ENCODE results near the gene VPS37D.
"Not testable (repeated sequence)": the region's sequence is repeated elsewhere in the genome, so short reads cannot be mapped to it uniquely, and the experiment has no call there.

VPS37D gene

GRCh38 chr7:73667344-73668102 is at the start of gene VPS37D:
TSS of gene VPS37D (plus strand) at chr7:73667831. CDS start at chr7:73667959, 128 bp downstream.
- peak; percentile 84 to 85 for DNase-seq

- DNase-seq, result no peak
Measured at GRCh38 chr7:73618538-73618937, 49.1 kb upstream of the VPS37D start.

DNA sequence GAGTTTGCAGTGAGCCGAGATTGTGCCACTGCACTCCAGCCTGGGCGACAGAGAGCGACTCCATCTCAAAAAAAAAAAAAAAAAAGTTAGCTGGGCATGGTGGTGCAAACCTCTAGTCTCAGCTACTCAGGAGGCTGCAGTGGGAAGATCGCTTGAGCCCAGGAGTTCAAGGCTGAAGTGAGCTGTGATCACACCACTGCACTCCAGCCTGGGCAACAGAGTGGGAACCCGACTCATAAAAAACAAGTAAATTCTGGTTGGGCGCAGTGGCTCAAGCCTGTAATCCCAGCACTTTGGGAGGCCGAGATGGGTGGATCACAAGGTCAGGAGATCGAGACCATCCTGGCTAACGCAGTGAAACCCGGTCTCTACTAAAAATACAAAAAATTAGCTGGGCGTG is 48.2 kb upstream of the VPS37D start:
- not testable (repeated sequence) for DNase-seq

- DNase-seq, result no peak
Measured at GRCh38 chr7:73621168-73622063, 46.2 kb upstream of the VPS37D start.

- DNase-seq, result no peak
Measured at GRCh38 chr7:73622527-73622908, 45.1 kb upstream of the VPS37D start.

DNA sequence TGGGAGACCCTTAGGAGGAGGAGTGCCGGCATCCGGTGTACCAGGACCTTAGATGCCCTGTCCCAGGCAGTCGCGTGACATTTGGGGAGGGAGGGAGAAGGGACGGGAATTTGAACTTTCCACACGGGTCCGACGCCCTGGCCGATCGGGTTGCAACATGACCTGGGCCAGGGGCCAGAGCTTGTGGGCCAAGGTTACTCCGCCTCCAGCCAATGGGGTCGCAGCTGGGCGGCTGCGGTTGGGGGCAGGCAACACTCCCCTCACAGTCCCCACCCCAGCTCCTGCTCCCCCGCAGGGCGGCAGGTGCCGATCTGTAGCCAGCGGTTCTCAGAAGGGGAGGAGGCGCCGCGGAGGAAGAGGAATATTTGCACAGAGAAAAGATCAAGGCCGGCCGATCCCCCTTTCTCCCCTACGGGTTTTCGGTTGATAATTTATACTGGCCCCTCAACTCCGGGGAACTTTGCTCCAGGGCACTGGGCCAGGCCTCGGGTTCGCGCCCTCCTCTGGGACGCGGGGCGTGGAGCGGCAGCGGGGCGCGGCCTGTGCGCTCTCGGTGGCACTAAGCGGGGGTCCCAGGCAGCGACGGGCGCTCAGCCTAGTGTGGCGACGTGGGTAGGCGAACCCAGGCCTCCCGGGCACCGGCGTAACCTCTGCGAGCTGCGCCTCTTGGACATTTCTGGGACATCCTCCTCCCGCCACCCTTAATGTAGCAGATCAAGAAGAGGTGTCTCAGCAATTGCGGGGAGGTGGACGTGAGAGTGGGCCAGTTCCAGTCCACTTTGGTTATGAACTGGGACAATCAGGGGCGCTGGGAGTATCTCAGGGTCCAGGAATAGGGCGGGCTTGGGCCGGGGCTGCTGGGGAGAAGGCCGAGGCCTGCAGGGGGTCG is 44.5 kb upstream of the VPS37D start:
- DNase-seq, result no peak

DNA sequence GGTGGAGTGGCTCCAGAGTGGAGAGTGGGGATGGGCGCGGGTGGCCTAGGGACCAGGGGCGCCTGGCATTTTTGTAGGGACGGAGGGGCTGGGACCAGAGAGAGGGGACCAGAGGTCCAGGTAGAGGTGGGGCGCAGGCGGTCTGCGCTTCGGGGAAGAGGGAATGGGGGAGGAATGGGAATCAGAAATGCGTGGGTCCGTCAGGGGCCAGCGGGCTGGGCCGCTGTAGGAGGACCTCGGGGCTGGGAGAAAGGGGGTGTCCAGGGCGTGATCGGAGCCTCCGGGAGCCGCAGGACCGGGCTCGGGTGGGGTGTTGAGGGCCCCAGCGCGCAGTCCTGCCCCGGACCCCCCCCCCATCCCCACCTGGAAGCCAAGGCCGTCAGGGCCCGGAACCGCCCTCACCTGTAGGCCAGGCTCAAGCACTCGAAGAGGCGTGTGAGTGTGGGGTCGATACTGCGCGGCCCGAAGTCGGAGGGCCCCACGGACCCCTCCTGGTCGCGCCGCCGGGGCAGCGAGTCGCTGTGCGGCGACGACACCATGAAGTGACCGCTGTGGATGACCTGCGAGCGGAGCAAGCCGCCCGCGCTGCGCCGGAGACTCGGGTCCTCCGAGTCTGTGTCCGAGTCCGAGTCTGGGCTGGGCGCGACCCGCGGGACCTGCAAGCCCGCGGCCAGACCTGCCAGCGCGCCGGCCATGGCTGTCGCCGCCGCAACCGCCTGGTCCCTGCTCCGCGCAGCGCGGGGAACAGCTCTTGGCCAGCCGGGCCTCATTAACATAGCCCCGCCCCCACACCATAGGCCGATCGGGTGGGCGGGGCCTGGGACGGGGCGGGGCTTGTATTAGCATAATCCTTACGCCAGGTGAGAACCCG is 43.6 kb upstream of the VPS37D start, which contains the start of gene MLXIPL:
MLXIPL (minus strand) TSS at position 725 of the 871 bp plus-strand sequence; CDS start at position 695, 30 bp downstream.
- DNase-seq, result peak; percentile 89 to 93

DNA sequence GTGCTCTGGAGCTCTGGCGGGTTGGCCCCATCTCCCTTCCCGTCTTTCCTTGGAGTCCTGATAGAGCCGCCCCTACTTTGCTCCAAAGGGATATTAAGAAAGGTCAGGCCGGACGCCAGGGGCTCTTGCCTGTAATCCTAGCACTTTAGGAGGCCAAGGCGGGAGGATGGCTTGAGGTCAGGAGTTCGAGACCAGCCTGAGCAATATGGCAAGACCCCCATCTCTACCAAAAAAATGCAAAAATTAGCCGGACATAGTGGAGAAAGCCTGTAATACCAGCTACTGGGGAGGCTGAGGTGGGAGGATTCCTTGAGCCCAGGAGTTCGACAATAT is 43.0 kb upstream of the VPS37D start:
- no peak for DNase-seq

DNA sequence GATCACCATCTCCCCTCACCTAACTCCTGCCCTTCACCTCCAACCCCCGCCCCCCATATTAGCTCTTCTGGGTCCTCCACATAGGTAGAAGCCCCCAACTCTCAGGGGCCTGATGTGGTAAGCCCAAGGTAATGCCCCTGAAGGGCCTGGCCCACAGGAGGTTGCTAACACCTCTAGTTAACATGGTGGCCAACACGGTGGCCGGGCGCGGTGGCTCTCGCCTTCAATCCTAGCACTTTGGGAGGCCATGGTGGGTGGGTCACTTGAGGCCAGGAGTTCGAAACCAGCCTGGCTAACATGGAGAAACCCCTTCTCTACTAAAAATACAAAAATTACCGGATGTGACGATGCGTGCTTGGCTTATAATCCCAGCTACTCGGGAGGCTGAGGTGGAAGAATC is 42.4 kb upstream of the VPS37D start:
- no peak for DNase-seq

GRCh38 chr7:73626814-73627213 is 40.8 kb upstream of the VPS37D start:
- DNase-seq, result no peak

- DNase-seq, result no peak
Measured at GRCh38 chr7:73628504-73628903, 39.1 kb upstream of the VPS37D start.

- no peak for DNase-seq
Measured at GRCh38 chr7:73631558-73631957, 36.1 kb upstream of the VPS37D start.

- no peak for DNase-seq
Measured at GRCh38 chr7:73633323-73633722, 34.3 kb upstream of the VPS37D start.

DNA sequence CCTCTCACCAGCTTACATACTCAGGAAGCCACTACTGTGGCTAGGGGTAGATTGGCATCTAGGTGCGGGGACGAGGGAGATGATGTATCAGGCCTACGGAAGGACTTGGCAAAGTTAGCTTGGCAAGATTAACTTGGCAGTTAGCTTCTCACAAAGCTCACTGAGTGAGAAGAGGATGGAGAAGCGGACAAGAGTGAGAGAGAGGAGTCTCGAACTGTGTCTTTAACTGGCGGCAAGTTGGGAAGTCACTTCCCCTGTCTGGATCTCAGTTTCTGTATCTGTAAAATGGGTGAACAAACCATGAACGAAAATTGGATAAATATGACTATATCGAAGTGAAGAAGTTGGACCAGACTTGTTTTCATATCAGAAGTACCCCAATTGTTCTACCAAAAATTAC is 33.8 kb upstream of the VPS37D start:
- DNase-seq, result no peak

GRCh38 chr7:73635428-73636200 is 32.0 kb upstream of the VPS37D start:
- DNase-seq, result no peak

- DNase-seq, result no peak
Measured at GRCh38 chr7:73638911-73639310, 28.7 kb upstream of the VPS37D start.

DNA sequence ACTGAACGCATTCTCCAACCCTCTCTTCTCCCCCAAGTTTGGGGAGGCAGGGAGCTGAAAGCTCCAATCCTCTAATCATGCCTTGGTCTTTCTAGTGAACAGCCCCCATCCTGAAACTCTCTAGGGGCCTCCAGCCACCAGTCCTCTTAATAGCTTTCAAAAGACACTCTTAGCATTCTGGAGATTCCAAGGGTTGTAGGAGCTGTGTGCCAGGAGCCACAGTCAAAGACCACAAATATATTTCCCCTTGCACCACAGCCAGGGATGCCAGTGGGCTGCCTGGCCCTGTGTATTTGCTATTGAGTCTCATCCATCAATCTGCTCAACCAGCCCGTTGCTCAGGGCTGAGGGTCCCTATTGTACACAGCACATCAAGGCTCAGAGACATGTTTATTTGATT is 24.8 kb upstream of the VPS37D start:
- DNase-seq, result no peak

DNA sequence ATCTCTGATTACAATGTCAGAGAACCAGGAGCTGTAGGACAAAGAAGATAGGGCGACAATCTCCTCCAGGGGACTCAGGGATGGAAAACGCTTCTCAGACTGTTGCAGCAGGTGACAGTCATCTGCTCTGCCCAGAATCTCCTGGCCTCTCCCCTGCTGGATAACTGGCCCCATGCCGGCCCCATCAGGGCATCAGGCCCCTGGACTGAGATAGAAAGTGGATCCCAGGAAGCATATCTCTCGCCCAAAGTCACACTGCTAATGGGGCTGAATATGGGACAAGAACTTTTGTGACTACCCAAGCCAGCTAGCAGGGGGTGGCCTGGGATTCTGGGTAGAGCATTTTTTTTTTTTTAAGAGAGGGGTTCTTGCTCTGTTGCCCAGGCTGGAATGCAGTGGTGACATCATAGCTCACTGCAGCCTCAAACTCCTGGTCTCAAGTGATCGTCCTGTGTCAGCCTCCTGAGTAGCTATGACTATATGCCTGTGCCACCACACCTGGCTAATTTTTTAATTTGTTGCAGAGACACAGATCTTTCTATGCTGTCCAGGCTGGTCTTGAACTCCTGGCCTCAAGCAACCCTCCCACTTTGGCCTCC is 22.8 kb upstream of the VPS37D start:
- no peak for DNase-seq

DNA sequence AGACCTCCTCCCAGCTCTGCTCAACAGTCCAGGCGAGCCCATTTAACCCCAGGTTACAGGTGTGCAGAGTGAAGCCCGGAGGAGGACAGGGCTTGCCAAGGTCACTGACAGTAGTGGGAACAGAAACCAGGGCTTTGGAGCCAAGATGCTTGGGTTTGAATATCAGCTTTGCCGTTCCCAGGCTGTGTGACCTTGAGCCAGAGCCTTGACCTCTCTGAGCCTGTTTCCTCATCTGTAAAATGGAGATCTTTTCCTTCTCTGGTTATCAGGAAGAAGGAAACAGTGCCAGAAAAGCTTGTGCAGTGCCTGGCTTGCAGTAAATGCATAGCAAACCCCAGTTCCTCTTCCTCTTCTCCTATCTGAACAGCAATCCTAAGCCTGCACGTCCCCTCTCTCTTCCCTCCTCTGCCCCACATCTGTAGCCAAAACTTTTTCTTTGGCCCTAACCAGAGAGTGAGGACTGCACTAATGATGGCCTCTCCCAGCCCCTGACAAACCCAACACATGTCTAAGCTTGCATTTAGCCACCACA is 21.9 kb upstream of the VPS37D start:
- DNase-seq, result no peak

Measured in NCI-H2081 (cell line).